ENCODE data around the gene ADCY1. TPM values are rescaled to one million over a fixed set of nuclear protein-coding genes. Genes with fewer than 3 reads are reported as not detected.

The ADCY1 gene
- polyA plus RNA-seq, 1 donor (not counting 4 experiments of a cell fraction or from before 2014, with no cell fraction given): 0.54 TPM

- H3K4me2 ChIP-seq (ENCODE audit: control insufficient read depth, extremely low read depth, insufficient read depth, low read depth, low read length): no peak overlapping the region
- no peaks in the 10 kb centered on the region for H3K9me1 ChIP-seq (ENCODE audit: control insufficient read depth, extremely low read depth, insufficient read depth, low read length)
- H3K4me3 ChIP-seq (ENCODE audit: control insufficient read depth in 2 of 3, extremely low read depth in 1 of 3, insufficient read depth in 2 of 3, low read depth in 1 of 3, low read length in 3 of 3): no peak overlapping the region
- H3K9ac ChIP-seq (ENCODE audit: control insufficient read depth, extremely low read depth, insufficient read depth, low read length): no peak overlapping the region
- no peaks in the 10 kb centered on the region for H3K79me2 ChIP-seq (ENCODE audit: control insufficient read depth, insufficient read depth, low read length)
- no peak overlapping the region for H2AFZ ChIP-seq (ENCODE audit: control insufficient read depth, low read length)
- H3K9me3 ChIP-seq (ENCODE audit: control insufficient read depth, low read depth, low read length): no peaks in the 10 kb centered on the region
- peaks cover 3% of the 10 kb centered on the region for H3K27me3 ChIP-seq (ENCODE audit: control insufficient read depth, extremely low read depth, insufficient read depth, low read length)
- dilution Hi-C loops (cut with MboI; ENCODE audit: extremely low pct_ligation_motif_present, low sequenced_read_pairs): no loop called here
- no peak overlapping the region for H3K27ac ChIP-seq (ENCODE audit: control insufficient read depth, insufficient read depth, low read length)
- no peaks in the 10 kb centered on the region for H3K36me3 ChIP-seq (ENCODE audit: control insufficient read depth in 2 of 2, extremely low read depth in 1 of 2, insufficient read depth in 2 of 2, low read length in 2 of 2)
- FAIRE-seq: no peak
- TF ChIP-seq EZH2 (IDR thresholded peaks at IDR 0.05; ENCODE audit: low read length) (no peak), CTCF (optimal IDR thresholded peaks at IDR 0.05 in 1 of 3, IDR thresholded peaks at IDR 0.05 in 1 of 3, conservative IDR thresholded peaks at IDR 0.05 in 1 of 3; ENCODE audit: extremely low read depth in 1 of 3, insufficient read depth in 2 of 3, low read length in 3 of 3) (no peak)
- no peak for DNase-seq (ENCODE audit: low read depth, low spot score)
- H3K4me1 ChIP-seq (ENCODE audit: control insufficient read depth, extremely low read depth, insufficient read depth, low read length): no peaks in the 10 kb centered on the region
- no peaks in the 10 kb centered on the region for H4K20me1 ChIP-seq (ENCODE audit: control insufficient read depth, extremely low read depth, insufficient read depth, low read length)
These were observed 91.0 kb downstream of the ADCY1 start for GRCh38 chr7:45665172-45665571.

GRCh38 chr7:45670227-45670626 lies 96.1 kb downstream of the ADCY1 start:
- Histone ChIP-seq H3K4me3 (ENCODE audit: control insufficient read depth in 2 of 3, extremely low read depth in 1 of 3, insufficient read depth in 2 of 3, low read depth in 1 of 3, low read length in 3 of 3) (no peak overlapping the region), H3K9ac (ENCODE audit: control insufficient read depth, extremely low read depth, insufficient read depth, low read length) (no peak overlapping the region), H3K9me3 (ENCODE audit: control insufficient read depth, low read depth, low read length) (no peaks in the 10 kb centered on the region), H4K20me1 (ENCODE audit: control insufficient read depth, extremely low read depth, insufficient read depth, low read length) (no peaks in the 10 kb centered on the region), H3K4me1 (ENCODE audit: control insufficient read depth, extremely low read depth, insufficient read depth, low read length) (no peaks in the 10 kb centered on the region), H3K27ac (ENCODE audit: control insufficient read depth, insufficient read depth, low read length) (no peak overlapping the region), H3K79me2 (ENCODE audit: control insufficient read depth, insufficient read depth, low read length) (no peaks in the 10 kb centered on the region), H3K36me3 (ENCODE audit: control insufficient read depth in 2 of 2, extremely low read depth in 1 of 2, insufficient read depth in 2 of 2, low read length in 2 of 2) (no peaks in the 10 kb centered on the region), H3K9me1 (ENCODE audit: control insufficient read depth, extremely low read depth, insufficient read depth, low read length) (no peaks in the 10 kb centered on the region), H3K4me2 (ENCODE audit: control insufficient read depth, extremely low read depth, insufficient read depth, low read depth, low read length) (no peak overlapping the region), H3K27me3 (ENCODE audit: control insufficient read depth, extremely low read depth, insufficient read depth, low read length) (peaks cover 4% of the 10 kb centered on the region), H2AFZ (ENCODE audit: control insufficient read depth, low read length) (no peak overlapping the region)
- no peak for DNase-seq (ENCODE audit: low read depth, low spot score)
- no peak for FAIRE-seq
- no peak for TF ChIP-seq CTCF (optimal IDR thresholded peaks at IDR 0.05 in 1 of 3, IDR thresholded peaks at IDR 0.05 in 1 of 3, conservative IDR thresholded peaks at IDR 0.05 in 1 of 3; ENCODE audit: extremely low read depth in 1 of 3, insufficient read depth in 2 of 3, low read length in 3 of 3)
- dilution Hi-C loops (cut with MboI; ENCODE audit: extremely low pct_ligation_motif_present, low sequenced_read_pairs): no loop called here
